Gastrocnemius medialis (tissue), 4 donors: ENCODE results near the gene BTF3.

Source experiments
- CTCF ChIP-seq, 5 experiments: fragments of 450-650 bp in 3 of 5; fragments of 200-600 bp in 2 of 5; sonication (generic) in 2 of 5; IDR thresholded peaks in 4 of 5; conservative IDR thresholded peaks in 1 of 5; 1 replicate in 4 of 5; 2 replicates in 1 of 5; pipeline ENCODE4 v1.5.1; 2016 to 2019; ENCODE audit warnings: antibody characterized with exemption in 5 of 5, mild to moderate bottlenecking in 3 of 5, moderate library complexity in 3 of 5
- POLR2A ChIP-seq, 2 donors: fragments of 450-650 bp; IDR thresholded peaks; one replicate each; pipeline ENCODE4 v1.6.1; 2017; ENCODE audit warnings: antibody characterized with exemption in 2 of 2, mild to moderate bottlenecking in 2 of 2, moderate library complexity in 2 of 2

- TF ChIP-seq CTCF (IDR thresholded peaks at IDR 0.05 in 4 of 5, conservative IDR thresholded peaks at IDR 0.05 in 1 of 5) (no peak), POLR2A (IDR thresholded peaks at IDR 0.05) (no peak)
Measured at GRCh38 chr5:73486119-73486899, 11.9 kb upstream of the BTF3 start.
